Mesenchymal stem cell (in vitro differentiated cells and primary cell): ENCODE data around the gene CCDC158.

Experiments used
- DNase-seq: peaks from one replicate; pipeline ENCODE4 v3.0.0-alpha.2; 2013
- H2AFZ ChIP-seq: one replicate; pipeline ENCODE4 v1.6.1; 2013; ENCODE audit warnings: low read depth, mild to moderate bottlenecking, control low read depth, inconsistent platforms, low read length, moderate library complexity
- H2AK5ac ChIP-seq: 2 replicates; pipeline ENCODE4 v1.6.1; 2013; ENCODE audit warnings: low read length, moderate library complexity, mild to moderate bottlenecking, inconsistent platforms; ENCODE audit not compliant: severe bottlenecking
- H2BK120ac ChIP-seq: one replicate; pipeline ENCODE4 v1.6.1; 2013; ENCODE audit warnings: low read depth, mild to moderate bottlenecking, inconsistent platforms, low read length, moderate library complexity
- H2BK12ac ChIP-seq, 2 experiments: one replicate each; pipeline ENCODE4 v1.6.1; 2013; ENCODE audit warnings: inconsistent platforms in 2 of 2, low read length in 2 of 2, mild to moderate bottlenecking in 2 of 2, moderate library complexity in 2 of 2, control low read depth in 1 of 2
- H2BK15ac ChIP-seq: one replicate; pipeline ENCODE4 v1.6.1; 2013; ENCODE audit warnings: mild to moderate bottlenecking, low read depth, inconsistent platforms; ENCODE audit not compliant: poor library complexity, severe bottlenecking
- H2BK5ac ChIP-seq: 2 replicates; pipeline ENCODE4 v1.6.1; 2013; ENCODE audit warnings: low read depth, mild to moderate bottlenecking, low read length, control low read depth, inconsistent platforms; ENCODE audit not compliant: poor library complexity, severe bottlenecking
- H3K14ac ChIP-seq, 2 experiments: one replicate each; pipeline ENCODE4 v1.6.1; 2013; ENCODE audit warnings: inconsistent platforms in 2 of 2, low read length in 2 of 2, control low read depth in 1 of 2, mild to moderate bottlenecking in 1 of 2, moderate library complexity in 1 of 2
- H3K18ac ChIP-seq, 2 experiments: one replicate each; pipeline ENCODE4 v1.6.1; 2013; ENCODE audit warnings: inconsistent platforms in 2 of 2, low read length in 2 of 2, control low read depth in 1 of 2, low read depth in 1 of 2, mild to moderate bottlenecking in 1 of 2
- H3K23ac ChIP-seq, 2 experiments: one replicate each; pipeline ENCODE4 v1.6.1; 2013; ENCODE audit warnings: inconsistent platforms in 2 of 2, low read length in 2 of 2, mild to moderate bottlenecking in 2 of 2, moderate library complexity in 2 of 2, control low read depth in 1 of 2
- H3K27ac ChIP-seq: 2 replicates; pipeline ENCODE4 v1.5.1; 2013; ENCODE audit warnings: mild to moderate bottlenecking, moderate library complexity, low read length, control low read depth, inconsistent platforms; ENCODE audit not compliant: poor library complexity, severe bottlenecking
- H3K27me3 ChIP-seq, 2 experiments: 2 replicates each; pipeline versions ENCODE4 v1.6.1 to v1.7.0; 2013; ENCODE audit warnings: low read length in 2 of 2, mild to moderate bottlenecking in 2 of 2, moderate library complexity in 2 of 2, control low read depth in 1 of 2, inconsistent platforms in 1 of 2; ENCODE audit not compliant: control insufficient read depth in 1 of 2, insufficient read depth in 1 of 2
- H3K36me3 ChIP-seq, 2 experiments: 2 replicates each; pipeline versions ENCODE4 v1.6.1 to v1.7.0; 2013; ENCODE audit warnings: low read length in 2 of 2, control low read depth in 1 of 2, inconsistent platforms in 1 of 2, low read depth in 1 of 2, mild to moderate bottlenecking in 1 of 2; ENCODE audit not compliant: insufficient read depth in 2 of 2, control insufficient read depth in 1 of 2
- H3K4ac ChIP-seq, 2 experiments: one replicate each; pipeline ENCODE4 v1.6.1; 2013; ENCODE audit warnings: inconsistent platforms in 2 of 2, low read length in 2 of 2, mild to moderate bottlenecking in 2 of 2, moderate library complexity in 2 of 2, control low read depth in 1 of 2, low read depth in 1 of 2
- H3K4me1 ChIP-seq: 2 replicates; pipeline ENCODE4 v1.6.1; 2013; ENCODE audit warnings: low read depth, low read length, control low read depth; ENCODE audit not compliant: control insufficient read depth, insufficient read depth
- H3K4me2 ChIP-seq: 2 replicates; pipeline ENCODE4 v1.6.1; 2013; ENCODE audit warnings: low read length, mild to moderate bottlenecking, inconsistent platforms; ENCODE audit not compliant: poor library complexity, severe bottlenecking
- H3K4me3 ChIP-seq, 2 experiments: 2 replicates each; pipeline versions ENCODE4 v1.5.1 to v1.7.0; 2013; ENCODE audit warnings: low read length in 2 of 2, mild to moderate bottlenecking in 2 of 2, control low read depth in 1 of 2, low read depth in 1 of 2; ENCODE audit not compliant: insufficient read depth in 1 of 2
- H3K79me1 ChIP-seq: replicated peaks from 2 replicates; pipeline ENCODE4 v1.6.1; 2013; ENCODE audit warnings: mild to moderate bottlenecking, control low read depth, low read length, inconsistent platforms; ENCODE audit not compliant: poor library complexity, severe bottlenecking
- H3K9ac ChIP-seq: 2 replicates; pipeline ENCODE4 v1.7.0; 2013; ENCODE audit warnings: mild to moderate bottlenecking, low read length, moderate library complexity
- H3K9me3 ChIP-seq: 2 replicates; pipeline ENCODE4 v1.7.0; 2013; ENCODE audit warnings: mild to moderate bottlenecking, low read length; ENCODE audit not compliant: control insufficient read depth
- H4K8ac ChIP-seq: one replicate; pipeline ENCODE4 v1.6.1; 2013; ENCODE audit warnings: inconsistent platforms, mild to moderate bottlenecking, low read length, moderate library complexity
- H4K91ac ChIP-seq: one replicate; pipeline ENCODE4 v1.6.1; 2013; ENCODE audit warnings: mild to moderate bottlenecking, low read length, inconsistent platforms
- WGBS: methylation state at CpG from one replicate; pipeline ENCODE4 v1.1.7; 2013; ENCODE audit warnings: mixed read lengths; 5-methylcytosine and 5-hydroxymethylcytosine counted together

The CCDC158 gene

GRCh38 chr4:76310683-76311082, 110.3 kb downstream of the CCDC158 start:
- 87% methylated on average over 3 of the region's 4 CpGs for WGBS
- H3K4me1 ChIP-seq = peaks cover 7% of the 10 kb centered on the region
- H3K79me1 ChIP-seq = peaks cover 11% of the 10 kb centered on the region
- no peak overlapping the region for H3K9ac ChIP-seq
- H3K4me2 ChIP-seq = no peak overlapping the region
- no peak overlapping the region for H3K27ac ChIP-seq
- H4K91ac ChIP-seq = no peak overlapping the region
- no peak overlapping the region for H2BK5ac ChIP-seq
- no peak overlapping the region for H2BK120ac ChIP-seq
- H2AK5ac ChIP-seq = no peak overlapping the region
- no peak overlapping the region for H3K14ac ChIP-seq
- no peak overlapping the region for H4K8ac ChIP-seq
- H2AFZ ChIP-seq = no peak overlapping the region
- no peak overlapping the region for H3K4me3 ChIP-seq
- no peak for DNase-seq
- H3K18ac ChIP-seq = no peak overlapping the region
- H2BK12ac ChIP-seq = no peak overlapping the region
- H3K27me3 ChIP-seq = no peaks in the 10 kb centered on the region
- H3K23ac ChIP-seq = no peak overlapping the region
- no peak overlapping the region for H2BK15ac ChIP-seq
- H3K4ac ChIP-seq = no peak overlapping the region
- peaks cover 5 to 19% of the 10 kb centered on the region in 2 experiments for H3K36me3 ChIP-seq
- peaks cover 3% of the 10 kb centered on the region for H3K9me3 ChIP-seq

GRCh38 chr4:76309939-76310550, 110.9 kb downstream of the CCDC158 start:
- no peak overlapping the region for H4K8ac ChIP-seq
- no peak overlapping the region for H3K4me2 ChIP-seq
- H3K27me3 ChIP-seq = no peaks in the 10 kb centered on the region
- H2BK5ac ChIP-seq = no peak overlapping the region
- no peak overlapping the region for H3K4me3 ChIP-seq
- WGBS = 100% methylated on average over 2 of the region's 3 CpGs
- no peak overlapping the region for H2AFZ ChIP-seq
- DNase-seq = no peak
- H3K4ac ChIP-seq = no peak overlapping the region
- H4K91ac ChIP-seq = no peak overlapping the region
- peaks cover 14% of the 10 kb centered on the region for H3K79me1 ChIP-seq
- no peak overlapping the region for H2BK12ac ChIP-seq
- H3K9ac ChIP-seq = no peak overlapping the region
- H2BK15ac ChIP-seq = no peak overlapping the region
- no peak overlapping the region for H3K18ac ChIP-seq
- H2AK5ac ChIP-seq = no peak overlapping the region
- no peak overlapping the region for H3K23ac ChIP-seq
- H3K14ac ChIP-seq = no peak overlapping the region
- H3K9me3 ChIP-seq = peaks cover 3% of the 10 kb centered on the region
- H3K27ac ChIP-seq = no peak overlapping the region
- H3K4me1 ChIP-seq = peaks cover 7% of the 10 kb centered on the region
- peaks cover 5 to 19% of the 10 kb centered on the region in 2 experiments for H3K36me3 ChIP-seq
- H2BK120ac ChIP-seq = no peak overlapping the region

- no peak overlapping the region for H3K4ac ChIP-seq
- 76% methylated on average over 6 of the region's 6 CpGs for WGBS
- no peaks in the 10 kb centered on the region for H3K27me3 ChIP-seq
- H3K36me3 ChIP-seq = peaks cover 5 to 19% of the 10 kb centered on the region in 2 experiments
- H2AK5ac ChIP-seq = no peak overlapping the region
- no peak overlapping the region for H3K27ac ChIP-seq
- H2BK5ac ChIP-seq = no peak overlapping the region
- no peak overlapping the region for H3K18ac ChIP-seq
- H3K79me1 ChIP-seq = peaks cover 17% of the 10 kb centered on the region
- H3K4me1 ChIP-seq = peaks cover 7% of the 10 kb centered on the region
- DNase-seq = no peak
- no peak overlapping the region for H3K4me2 ChIP-seq
- H3K23ac ChIP-seq = no peak overlapping the region
- no peak overlapping the region for H2BK12ac ChIP-seq
- H3K4me3 ChIP-seq = no peak overlapping the region
- H4K91ac ChIP-seq = no peak overlapping the region
- no peak overlapping the region for H3K14ac ChIP-seq
- no peak overlapping the region for H2AFZ ChIP-seq
- no peak overlapping the region for H2BK120ac ChIP-seq
- H3K9me3 ChIP-seq = no peaks in the 10 kb centered on the region
- no peak overlapping the region for H3K9ac ChIP-seq
- H2BK15ac ChIP-seq = no peak overlapping the region
- no peak overlapping the region for H4K8ac ChIP-seq
These were observed 112.4 kb downstream of the CCDC158 start for GRCh38 chr4:76308548-76308947.

GRCh38 chr4:76307660-76308014, 113.3 kb downstream of the CCDC158 start:
- H3K79me1 ChIP-seq = peaks cover 17% of the 10 kb centered on the region
- peak overlapping the region; percentile 97 for H3K4me2 ChIP-seq
- peaks cover 7% of the 10 kb centered on the region for H3K4me1 ChIP-seq
- no peak overlapping the region for H2BK12ac ChIP-seq
- peaks cover 5 to 19% of the 10 kb centered on the region in 2 experiments for H3K36me3 ChIP-seq
- H2BK5ac ChIP-seq = no peak overlapping the region
- H4K91ac ChIP-seq = no peak overlapping the region
- no peak overlapping the region for H2BK120ac ChIP-seq
- H3K27ac ChIP-seq = no peak overlapping the region
- no peak overlapping the region for H3K23ac ChIP-seq
- no peaks in the 10 kb centered on the region for H3K9me3 ChIP-seq
- no peak overlapping the region for H3K14ac ChIP-seq
- no peaks in the 10 kb centered on the region for H3K27me3 ChIP-seq
- peak overlapping the region in 1 of 2 experiments; percentile 93 for H3K4me3 ChIP-seq
- no peak overlapping the region for H2AK5ac ChIP-seq
- no peak overlapping the region for H2BK15ac ChIP-seq
- H4K8ac ChIP-seq = no peak overlapping the region
- WGBS = 88% methylated on average over 3 of the region's 4 CpGs
- H3K4ac ChIP-seq = no peak overlapping the region
- H3K18ac ChIP-seq = no peak overlapping the region
- H3K9ac ChIP-seq = peak overlapping the region; percentile 89
- DNase-seq = no peak
- H2AFZ ChIP-seq = no peak overlapping the region
